ENCODE data around the gene TSPAN11.

The TSPAN11 gene

GRCh38 chr12:30970559-30971197, 44.1 kb downstream of the TSPAN11 start:
- no peak for TF ChIP-seq CTCF (IDR thresholded peaks at IDR 0.05)

- no peak for TF ChIP-seq CTCF (IDR thresholded peaks at IDR 0.05)
Observed at GRCh38 chr12:30972035-30972434, 45.5 kb downstream of the TSPAN11 start.

GRCh38 chr12:30973175-30973574, 46.6 kb downstream of the TSPAN11 start:
- TF ChIP-seq CTCF (IDR thresholded peaks at IDR 0.05) = no peak

- TF ChIP-seq CTCF (IDR thresholded peaks at IDR 0.05) = no peak
Observed at GRCh38 chr12:30973830-30974229, 47.3 kb downstream of the TSPAN11 start.

GRCh38 chr12:30974746-30975500, 48.4 kb downstream of the TSPAN11 start:
- TF ChIP-seq CTCF (IDR thresholded peaks at IDR 0.05) = no peak

- no peak for TF ChIP-seq CTCF (IDR thresholded peaks at IDR 0.05)
Observed at GRCh38 chr12:30975581-30975980, 49.0 kb downstream of the TSPAN11 start.

- TF ChIP-seq CTCF (IDR thresholded peaks at IDR 0.05) = no peak
Observed at GRCh38 chr12:30976206-30976605, 49.7 kb downstream of the TSPAN11 start.
